ENCODE measurements around the gene OTUD1. TPM values are rescaled to one million over a fixed set of nuclear protein-coding genes. Genes with fewer than 3 reads are reported as not detected.

Gene OTUD1
- total RNA-seq, 6 experiments from 2014 or later: 3.6 to 4.9 (median 4.0) TPM

DNA sequence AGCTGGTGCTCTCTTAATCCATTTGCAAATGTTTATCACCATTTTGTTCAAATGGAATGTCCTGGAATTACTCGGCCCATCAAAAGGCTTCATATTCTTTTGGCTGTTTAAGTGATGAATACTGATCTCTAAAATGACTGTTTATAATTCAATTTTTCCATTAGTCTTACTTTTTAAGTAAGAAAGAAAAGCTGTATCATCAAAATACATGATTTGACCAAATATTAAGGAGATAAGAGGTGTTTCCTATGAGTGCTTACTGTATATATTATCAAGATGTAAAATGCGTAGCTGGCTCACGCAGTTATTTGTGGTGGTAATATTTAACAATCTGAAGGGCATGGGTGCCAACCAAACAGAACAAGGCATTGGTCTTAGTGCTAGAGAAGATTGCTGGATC is 51.2 kb downstream of the OTUD1 start:
- Mint-ChIP-seq H3K36me3 (ENCODE audit: low read depth) (no peaks in the 10 kb centered on the region), H3K9me3 (no peaks in the 10 kb centered on the region), H3K4me1 (ENCODE audit: low read depth) (no peaks in the 10 kb centered on the region), H3K27ac (no peak overlapping the region), H3K27me3 (ENCODE audit: insufficient read depth) (peaks cover 13% of the 10 kb centered on the region; the same call in 1 of the 2 replicates), H3K4me3 (no peak overlapping the region)
- TF ChIP-seq, protein P1, sequence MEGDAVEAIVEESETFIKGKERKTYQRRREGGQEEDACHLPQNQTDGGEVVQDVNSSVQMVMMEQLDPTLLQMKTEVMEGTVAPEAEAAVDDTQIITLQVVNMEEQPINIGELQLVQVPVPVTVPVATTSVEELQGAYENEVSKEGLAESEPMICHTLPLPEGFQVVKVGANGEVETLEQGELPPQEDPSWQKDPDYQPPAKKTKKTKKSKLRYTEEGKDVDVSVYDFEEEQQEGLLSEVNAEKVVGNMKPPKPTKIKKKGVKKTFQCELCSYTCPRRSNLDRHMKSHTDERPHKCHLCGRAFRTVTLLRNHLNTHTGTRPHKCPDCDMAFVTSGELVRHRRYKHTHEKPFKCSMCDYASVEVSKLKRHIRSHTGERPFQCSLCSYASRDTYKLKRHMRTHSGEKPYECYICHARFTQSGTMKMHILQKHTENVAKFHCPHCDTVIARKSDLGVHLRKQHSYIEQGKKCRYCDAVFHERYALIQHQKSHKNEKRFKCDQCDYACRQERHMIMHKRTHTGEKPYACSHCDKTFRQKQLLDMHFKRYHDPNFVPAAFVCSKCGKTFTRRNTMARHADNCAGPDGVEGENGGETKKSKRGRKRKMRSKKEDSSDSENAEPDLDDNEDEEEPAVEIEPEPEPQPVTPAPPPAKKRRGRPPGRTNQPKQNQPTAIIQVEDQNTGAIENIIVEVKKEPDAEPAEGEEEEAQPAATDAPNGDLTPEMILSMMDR (IDR thresholded peaks at IDR 0.05): no peak
- no peak for DNase-seq

Small RNA genes lying within 50 kb of the gene (microRNA-seq; reads per million reads assigned to microRNA genes)
- gene MIR1254-2: not detected

Other genes with a start within 250 kb of the OTUD1 start
- not detected for gene PTF1A, start 246.8 kb upstream of the OTUD1 start, total RNA-seq (2021; fragmentation: NEBNext Ultra II Directional; extraction: Animal tissue kit (Norgen Biotek cat#: 25700))
- under 1 TPM; 0.10 to 0.88 (median 0.33) TPM for gene C10orf67, start 94.3 kb upstream of the OTUD1 start, total RNA-seq (2021; fragmentation: NEBNext Ultra II Directional; extraction: Animal tissue kit (Norgen Biotek cat#: 25700))

Data from HFFc6 (cell line).